ENCODE results near the gene RHOBTB1.

GRCh38 chr10:60862517-60862916, 81.5 kb downstream of the RHOBTB1 start:
- TF ChIP-seq CTCF (conservative IDR thresholded peaks at IDR 0.05; ENCODE audit: low read depth in 2 of 2) (no peak), POLR2AphosphoS5 (IDR thresholded peaks at IDR 0.05; ENCODE audit: low read depth) (no peak), EZH2phosphoT487 (IDR thresholded peaks at IDR 0.05; ENCODE audit: unreplicated experiment) (no peak), REST (IDR thresholded peaks at IDR 0.05; ENCODE audit: unreplicated experiment) (no peak), EZH2 (IDR thresholded peaks at IDR 0.05; ENCODE audit: low read depth, unreplicated experiment) (no peak), ZNF331 (CRISPR knock-in tag; IDR thresholded peaks at IDR 0.05; ENCODE audit: low read depth) (no peak), ZNF462 (CRISPR knock-in tag; IDR thresholded peaks at IDR 0.05) (no peak)

Measured in GM23338 (cell line).